T follicular helper cell (primary cell): ENCODE data around the gene BTBD9.

Experiments
- DNase-seq: peaks from one replicate; pipeline ENCODE4 v3.0.0-alpha.2; 2020; ENCODE audit warnings: low read depth

BTBD9 gene

DNA sequence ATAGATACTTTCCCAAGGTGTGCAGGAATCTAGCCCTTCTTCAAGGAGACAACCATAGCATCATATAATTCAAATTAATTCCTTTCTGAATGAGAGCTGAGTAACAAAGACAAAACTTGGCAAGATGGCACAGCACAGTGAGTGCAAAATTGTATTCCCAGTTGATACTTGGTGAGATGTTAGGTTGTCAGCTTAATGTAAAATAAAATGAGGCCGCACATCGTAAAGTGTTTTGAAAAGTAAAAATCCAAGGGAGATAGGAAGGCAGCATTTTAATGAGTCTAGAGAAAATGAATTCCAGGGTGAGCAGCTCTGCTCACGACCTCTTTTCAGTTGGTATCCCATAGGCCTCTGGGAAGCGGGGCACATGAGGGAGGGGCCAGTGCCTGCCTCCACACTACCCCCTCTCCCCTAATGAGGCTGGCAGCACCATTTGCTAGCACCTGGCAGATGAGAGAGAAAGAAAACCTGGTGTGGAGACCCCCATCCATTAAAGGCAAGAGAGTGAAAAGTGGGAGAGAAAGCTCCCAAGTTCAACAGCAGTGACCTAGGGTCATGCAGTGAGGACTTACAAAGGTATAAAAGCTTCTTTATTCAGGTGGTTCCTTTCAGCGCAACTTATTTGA, 158.4 kb downstream of the BTBD9 start:
- DNase-seq: no peak

GRCh38 chr6:38480036-38480435, 159.7 kb downstream of the BTBD9 start:
- DNase-seq: no peak

- DNase-seq: no peak
Measured at GRCh38 chr6:38479331-38479730, 160.4 kb downstream of the BTBD9 start.

- DNase-seq: no peak
Measured at GRCh38 chr6:38477680-38478260, 162.0 kb downstream of the BTBD9 start.

- DNase-seq: no peak
Measured at GRCh38 chr6:38476888-38477287, 162.8 kb downstream of the BTBD9 start.

DNA sequence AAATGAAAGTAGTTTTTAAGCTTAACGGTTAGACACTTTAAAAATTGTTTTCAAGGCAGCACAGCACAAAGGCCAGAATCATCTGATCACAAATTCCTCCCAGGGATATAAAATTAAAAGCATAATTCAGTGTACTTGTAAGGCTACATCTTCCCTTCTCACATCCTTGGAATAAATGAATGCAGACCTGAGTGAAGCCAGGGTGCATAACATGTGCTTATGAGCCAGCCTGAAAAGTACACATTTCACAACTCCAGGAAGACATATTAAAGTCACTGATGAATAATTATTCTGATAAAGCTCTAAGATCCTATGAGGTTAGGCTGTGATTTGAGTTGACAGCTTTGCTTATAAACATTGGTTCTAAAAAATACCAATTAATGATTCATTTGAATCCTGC, 163.6 kb downstream of the BTBD9 start:
- DNase-seq: no peak

- DNase-seq: no peak
Measured at GRCh38 chr6:38470548-38470947, 169.2 kb downstream of the BTBD9 start.

GRCh38 chr6:38467566-38467965, 172.2 kb downstream of the BTBD9 start:
- no peak for DNase-seq

- DNase-seq: no peak
Measured at GRCh38 chr6:38460186-38460585, 179.5 kb downstream of the BTBD9 start.

- no peak for DNase-seq
Measured at GRCh38 chr6:38459291-38459690, 180.4 kb downstream of the BTBD9 start.

DNA sequence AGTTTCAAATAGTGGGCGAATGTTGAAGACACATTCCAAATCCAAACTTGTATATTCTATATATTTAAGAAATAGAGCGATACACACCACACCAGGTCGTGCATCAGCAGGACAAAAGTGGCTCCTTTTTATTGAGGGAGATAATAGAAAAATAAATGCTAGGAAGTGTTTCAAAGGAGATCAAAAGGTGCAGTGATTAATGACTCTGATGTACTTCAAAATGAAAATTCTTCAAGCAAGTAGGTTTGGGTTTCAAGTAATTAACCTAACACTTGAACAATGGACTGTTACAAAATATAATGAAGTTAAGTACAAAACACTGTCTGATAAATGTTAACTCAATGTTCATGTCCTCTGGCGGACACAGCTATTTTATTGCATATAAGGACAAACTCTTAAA, 185.9 kb downstream of the BTBD9 start:
- DNase-seq: no peak

GRCh38 chr6:38452816-38453660, 186.7 kb downstream of the BTBD9 start:
- DNase-seq: no peak

- DNase-seq: no peak
Measured at GRCh38 chr6:38450717-38451116, 189.0 kb downstream of the BTBD9 start.

DNA sequence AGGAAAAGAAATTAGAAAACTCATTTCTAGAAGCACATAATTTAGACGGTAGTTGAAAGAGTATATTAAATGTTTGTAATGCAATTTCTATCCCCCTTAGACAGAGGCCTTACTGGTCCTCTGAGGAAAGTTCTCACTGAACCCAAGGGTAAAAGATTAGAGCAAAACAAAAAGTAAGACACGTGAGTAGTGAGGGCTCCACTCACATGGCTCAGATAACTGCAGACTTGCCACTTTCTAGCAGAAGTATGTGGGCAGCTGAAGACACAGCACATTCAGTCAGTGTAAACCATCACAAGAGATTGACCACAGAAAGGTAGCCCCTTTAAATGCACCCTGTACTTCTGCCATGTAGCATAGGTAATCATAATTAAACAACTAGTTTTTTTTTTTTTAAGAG, 193.8 kb downstream of the BTBD9 start:
- no peak for DNase-seq

DNA sequence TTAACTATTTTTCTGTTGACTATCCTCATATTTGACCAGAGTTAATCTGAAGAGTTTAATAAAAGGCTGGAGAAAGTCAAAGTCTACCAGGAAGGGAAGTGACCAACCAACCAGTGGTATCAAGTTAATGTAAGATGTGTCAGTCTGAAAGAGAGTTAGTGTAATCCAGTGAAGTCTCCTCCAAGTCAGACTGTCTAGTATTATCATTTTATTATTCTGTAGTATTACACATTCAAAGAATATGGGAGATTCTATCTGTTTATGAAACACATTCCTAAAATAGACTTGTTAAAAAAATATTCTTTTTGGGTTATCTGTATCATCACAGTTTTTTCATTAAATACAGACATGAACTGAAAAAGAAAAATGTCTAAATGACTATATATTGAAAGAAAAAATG, 194.4 kb downstream of the BTBD9 start:
- DNase-seq: no peak

DNA sequence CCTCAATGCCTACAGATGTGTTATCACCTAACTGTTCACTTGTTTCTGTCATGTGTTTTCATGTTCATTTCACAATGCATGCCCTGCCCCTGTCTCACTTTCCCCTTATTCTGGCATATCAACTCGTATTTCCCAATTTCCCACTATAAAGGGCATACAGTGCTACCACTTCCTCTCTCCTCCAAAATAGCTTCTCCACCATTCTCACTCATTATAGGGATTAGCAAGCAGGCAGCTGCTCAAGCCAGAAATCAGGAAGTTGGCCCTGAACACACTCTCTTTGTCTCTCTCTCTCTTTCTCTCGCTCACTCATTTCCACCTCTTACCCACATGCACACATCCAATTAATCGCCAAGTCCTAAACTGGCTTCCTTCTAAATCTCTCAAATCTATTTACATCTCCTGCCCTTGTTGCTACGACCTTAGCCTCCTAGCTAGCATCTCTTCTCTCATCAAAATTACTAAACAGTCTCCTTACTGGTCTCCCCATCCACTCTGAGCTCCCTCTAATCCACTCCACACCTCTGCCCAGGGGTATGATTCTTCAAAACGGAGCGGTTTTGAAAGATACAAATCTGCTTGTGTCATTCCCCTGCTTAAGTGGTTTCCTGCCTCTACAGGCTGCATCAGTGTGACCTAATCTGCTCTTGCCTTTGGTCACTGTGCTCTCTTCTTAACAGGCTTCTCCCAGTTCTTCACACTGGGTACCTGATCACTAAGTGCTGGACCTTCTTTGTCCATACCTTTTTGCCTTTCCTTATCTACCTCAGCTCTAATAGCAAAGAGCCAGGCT, 196.2 kb downstream of the BTBD9 start:
- no peak for DNase-seq

GRCh38 chr6:38438097-38438496, 201.6 kb downstream of the BTBD9 start:
- no peak for DNase-seq

GRCh38 chr6:38436726-38437465, 202.8 kb downstream of the BTBD9 start:
- no peak for DNase-seq

DNA sequence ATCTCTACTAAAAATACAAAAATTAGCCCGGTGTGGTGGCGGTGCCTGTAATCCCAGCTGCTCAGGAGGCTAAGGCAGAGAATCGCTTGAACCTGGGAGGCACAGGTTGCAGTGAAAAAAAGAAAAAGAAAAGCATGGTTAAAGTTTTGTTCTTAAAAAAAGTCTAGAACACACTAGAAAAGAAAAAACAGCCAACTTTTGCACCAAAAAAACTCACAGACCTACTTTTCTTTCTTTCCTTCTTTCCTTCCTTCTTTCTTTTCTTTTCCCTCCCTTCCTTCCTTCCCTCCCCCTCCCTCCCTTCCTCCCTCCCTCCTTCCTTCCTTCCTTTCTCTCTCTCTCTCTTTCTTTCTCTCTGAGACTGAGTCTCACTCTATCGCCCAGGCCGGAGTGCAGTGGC, 204.4 kb downstream of the BTBD9 start:
- no peak for DNase-seq

DNA sequence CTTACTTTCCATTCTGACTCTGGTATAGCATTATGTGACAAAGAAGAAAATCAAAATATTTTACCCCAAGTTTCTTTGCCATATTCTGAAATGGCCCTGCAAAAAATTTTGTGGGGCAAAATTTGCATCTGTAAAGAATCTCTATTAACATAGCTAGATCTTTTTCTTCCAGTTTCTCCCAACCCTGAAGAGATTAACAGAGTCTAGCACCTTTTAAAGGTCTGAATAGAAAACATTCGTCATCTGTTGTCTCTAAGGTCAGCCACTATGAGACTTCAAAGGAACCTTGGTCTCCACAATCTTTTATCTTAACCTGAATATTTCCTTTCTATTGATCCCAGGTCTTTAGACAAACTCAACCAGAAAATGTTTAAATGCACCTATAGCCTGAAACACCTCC, 205.7 kb downstream of the BTBD9 start:
- DNase-seq: no peak

DNA sequence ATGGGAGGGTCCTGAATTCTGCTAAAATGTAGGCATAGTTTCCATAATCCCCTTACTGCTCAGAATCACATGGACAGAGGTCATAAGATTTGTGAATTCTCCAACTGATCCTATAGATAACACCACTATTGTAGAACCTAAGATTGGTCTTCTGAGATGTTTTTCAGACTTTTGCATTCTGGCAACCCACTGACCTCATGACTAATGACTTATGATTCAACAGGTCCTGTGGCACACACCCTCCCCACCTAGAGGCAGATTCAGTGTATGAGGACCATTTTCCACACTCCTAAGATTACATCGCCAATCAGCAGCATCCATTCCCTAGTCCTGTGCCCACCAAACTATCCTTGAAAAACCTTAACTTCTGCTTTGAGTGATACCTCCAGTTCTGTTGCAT, 207.2 kb downstream of the BTBD9 start:
- no peak for DNase-seq

DNA sequence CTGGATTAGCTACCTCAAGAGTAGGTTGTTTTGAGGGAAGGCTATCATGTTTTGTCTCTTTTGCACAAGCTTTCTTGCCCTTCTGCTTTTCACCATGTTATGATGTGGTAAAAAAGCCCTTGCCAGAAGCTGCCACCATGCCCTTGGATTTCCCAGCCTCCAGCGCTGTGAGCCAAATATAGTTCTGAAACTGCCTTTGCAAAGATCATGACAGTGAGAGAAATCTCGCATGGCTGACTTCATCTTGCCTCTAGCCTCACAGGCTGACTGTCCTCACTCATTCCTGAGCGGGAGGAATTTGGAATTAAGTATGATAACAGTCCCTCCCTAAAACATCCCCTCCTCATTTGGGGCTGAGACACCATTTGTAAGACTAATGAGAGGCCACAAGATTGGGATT, 207.7 kb downstream of the BTBD9 start:
- DNase-seq: no peak
